HG03457 (cell line): ENCODE measurements around the gene EXD3.
"Not testable (repeated sequence)": the region's sequence is repeated elsewhere in the genome, so short reads cannot be mapped to it uniquely, and the experiment has no call there.

Experiments
- ATAC-seq: cut with Tn5 transposase; IDR thresholded peaks from one replicate; pipeline ENCODE4 v1.9.1; 2021; ENCODE audit warnings: moderate number of reproducible peaks; ENCODE audit not compliant: unreplicated experiment

The EXD3 gene

DNA sequence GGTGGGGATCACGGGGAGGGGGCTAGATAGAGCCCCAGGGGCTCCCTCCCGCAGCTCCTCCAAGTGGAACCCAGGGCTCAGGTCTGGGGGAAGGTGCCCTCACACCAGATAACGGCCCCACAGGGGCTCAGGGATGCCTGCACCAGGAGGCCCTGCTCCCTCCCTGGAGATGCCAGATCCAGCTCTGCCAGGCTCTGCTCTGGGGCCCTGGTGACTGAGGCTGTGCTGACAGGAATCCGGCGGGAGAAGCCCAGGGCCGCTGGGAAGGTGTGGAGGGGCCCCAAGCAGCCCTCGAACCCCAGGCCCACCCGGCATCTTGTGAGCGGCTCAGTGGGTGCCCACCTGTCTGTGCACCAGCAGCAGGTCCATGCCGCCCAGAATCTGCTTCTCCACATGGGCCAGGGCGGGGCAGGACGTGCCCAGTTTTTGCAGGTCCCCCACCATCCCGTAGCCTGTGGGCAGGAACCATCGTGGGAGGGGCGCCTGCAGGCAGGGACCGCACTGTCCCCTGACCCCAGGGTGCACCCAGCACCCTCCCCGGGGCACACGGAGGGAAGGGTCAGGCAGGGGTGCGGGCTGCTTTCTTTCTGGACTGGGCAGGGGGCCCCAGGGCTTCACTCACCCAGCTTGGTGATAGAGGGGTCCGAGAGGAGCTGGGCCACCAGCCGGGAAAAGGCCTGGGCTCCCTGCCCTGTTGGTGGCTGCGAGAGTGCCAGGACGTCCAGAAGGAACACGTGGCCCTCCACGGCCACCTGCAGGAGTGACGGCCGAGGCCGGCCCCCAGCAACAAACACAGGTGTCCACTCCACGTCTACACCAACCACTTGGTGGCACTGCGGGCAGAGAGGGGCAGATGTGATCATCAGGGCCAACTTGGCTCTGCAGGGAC, 72.0 kb downstream of the EXD3 start:
- ATAC-seq = no peak

DNA sequence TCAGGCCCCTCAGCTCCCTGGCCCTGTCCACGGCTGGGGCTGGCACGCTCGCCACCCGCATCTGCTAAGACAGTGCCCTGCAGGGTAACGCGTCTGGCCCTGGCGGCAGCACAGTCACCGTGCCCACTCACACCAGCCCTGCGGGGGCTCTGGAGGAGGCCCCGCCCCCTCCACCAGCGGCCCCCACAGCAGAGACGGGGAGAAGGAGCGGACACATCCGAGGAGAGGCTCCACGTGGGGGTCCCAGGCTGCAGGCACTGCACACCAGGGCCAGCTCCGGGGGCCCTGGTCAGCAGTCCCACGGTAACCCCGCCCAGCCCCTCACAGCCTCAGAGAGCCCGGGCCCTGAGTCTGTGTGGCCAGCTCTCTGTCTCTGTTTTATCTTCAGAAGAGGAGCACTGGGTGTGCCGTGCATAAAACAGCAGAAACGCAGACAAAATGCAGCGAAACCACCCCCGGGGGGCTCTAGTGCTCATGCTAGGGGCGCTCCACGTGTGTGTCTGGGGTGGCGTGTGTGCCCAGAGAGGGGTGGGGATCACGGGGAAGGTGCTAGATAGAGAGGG, 73.4 kb downstream of the EXD3 start:
- ATAC-seq = no peak

DNA sequence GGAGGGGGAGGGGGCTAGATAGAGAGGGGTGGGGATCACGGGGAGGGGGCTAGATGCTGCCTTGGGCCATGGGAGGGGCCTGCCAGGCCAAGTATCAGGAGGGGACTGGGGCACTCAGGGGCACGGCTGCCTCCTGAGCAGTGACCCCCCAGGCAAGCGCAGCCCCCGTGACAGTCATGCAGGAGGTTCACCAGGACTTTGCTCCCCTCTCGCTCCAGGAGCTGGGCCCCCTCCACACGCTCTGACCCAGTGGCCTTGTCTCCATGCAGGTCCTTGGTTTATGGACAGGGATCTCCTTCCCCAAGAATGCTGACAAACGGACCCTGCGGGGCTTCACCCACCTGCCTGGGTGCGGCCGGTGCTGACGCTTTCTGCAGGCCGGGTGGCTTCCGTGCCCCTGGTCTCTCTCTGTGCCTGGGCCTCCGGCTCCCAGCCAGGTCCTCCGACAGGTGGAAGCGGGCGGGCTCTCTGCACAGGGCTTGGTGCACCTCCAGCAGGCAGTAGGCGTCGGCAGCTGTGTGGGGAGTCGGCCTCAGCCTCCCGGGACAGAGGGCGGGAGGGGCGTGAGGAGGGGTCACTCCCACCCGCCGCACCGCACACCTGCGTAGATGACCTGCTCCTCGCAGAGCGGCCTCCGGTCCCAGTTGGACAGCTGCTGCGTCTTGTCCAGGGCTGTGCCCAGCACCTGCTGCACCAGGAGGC, 74.0 kb downstream of the EXD3 start:
- no peak for ATAC-seq

DNA sequence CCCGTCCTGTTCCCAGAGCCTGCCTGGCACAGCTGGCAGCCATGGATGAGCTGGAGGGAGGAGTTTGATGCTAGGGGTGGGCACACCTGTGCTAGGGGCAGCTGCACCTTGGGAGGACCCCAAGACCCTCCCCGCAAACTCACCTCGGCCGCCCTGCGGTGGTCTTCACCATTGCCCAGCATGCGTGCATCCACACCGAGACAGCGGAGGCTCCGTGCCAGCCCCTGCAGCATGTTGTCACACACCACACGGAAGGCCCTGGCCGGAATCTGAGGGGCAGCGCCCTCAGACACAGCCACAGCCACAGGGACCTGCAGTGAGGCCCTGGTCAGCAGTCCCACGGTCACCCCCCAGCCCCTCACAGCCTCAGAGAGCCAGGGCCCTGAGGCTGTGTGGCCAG, 75.0 kb downstream of the EXD3 start:
- ATAC-seq = no peak

DNA sequence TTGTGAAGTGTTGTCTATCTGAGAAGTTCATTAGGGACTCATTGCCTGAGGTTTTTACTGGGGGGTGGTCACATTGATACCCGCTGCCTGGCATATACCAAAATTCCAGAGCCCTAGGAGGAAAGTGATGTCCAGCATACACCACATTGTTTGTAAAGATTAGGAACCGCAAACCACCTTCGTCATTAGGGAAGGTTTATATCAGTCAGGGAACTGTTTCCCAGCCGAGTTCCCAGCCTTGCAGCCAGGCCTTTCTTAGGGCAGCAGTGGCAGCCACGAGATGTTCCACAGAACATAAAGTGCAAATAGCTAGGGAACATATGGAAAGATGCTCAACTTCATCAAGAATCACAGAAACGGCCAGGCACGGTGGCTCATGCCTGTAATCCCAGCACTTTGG, 80.5 kb downstream of the EXD3 start:
- ATAC-seq = no peak

DNA sequence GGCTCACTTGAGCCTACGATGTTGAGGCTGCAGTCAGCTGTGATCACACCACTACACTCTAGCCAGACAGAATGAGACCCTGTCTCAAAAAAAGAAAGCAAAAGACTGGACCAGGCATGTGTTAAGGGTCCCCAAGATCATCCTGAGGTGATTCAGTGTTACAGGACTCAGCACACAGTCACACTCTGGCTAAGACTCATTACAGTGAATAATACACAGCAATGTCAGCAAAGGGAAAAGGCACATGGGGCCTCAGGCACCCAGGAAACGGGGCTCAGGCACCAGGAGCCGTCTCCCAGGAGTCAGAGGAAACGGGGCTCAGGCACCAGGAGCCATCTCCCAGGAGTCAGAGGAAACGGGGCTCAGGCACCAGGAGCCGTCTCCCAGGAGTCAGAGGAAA, 81.7 kb downstream of the EXD3 start:
- no peak for ATAC-seq

DNA sequence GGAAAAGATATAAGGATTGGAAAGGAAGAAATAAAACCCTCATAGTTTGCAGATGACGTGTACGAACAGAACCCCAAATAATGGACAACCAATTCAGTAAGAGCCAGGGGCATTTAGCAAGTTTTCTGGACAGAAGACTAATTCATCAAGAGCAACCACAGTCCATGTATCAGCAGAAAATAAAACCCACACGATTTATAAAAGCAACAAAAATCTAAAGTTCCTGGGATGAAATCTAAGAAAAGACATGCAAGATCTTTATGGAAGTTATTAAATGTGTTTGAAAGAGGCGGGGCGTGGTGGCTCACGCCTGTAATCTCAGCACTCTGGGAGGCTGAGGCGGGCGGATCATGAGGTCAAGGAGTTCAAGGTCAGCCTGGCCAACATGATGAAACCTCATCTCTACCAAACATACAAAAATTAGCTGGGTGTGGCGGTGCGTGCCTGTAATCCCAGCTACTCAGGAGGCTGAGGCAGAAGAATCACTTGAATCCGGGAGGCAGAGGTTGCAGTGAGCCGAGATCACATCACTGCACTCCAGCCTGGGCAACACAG, 83.0 kb downstream of the EXD3 start:
- not testable (repeated sequence) for ATAC-seq

DNA sequence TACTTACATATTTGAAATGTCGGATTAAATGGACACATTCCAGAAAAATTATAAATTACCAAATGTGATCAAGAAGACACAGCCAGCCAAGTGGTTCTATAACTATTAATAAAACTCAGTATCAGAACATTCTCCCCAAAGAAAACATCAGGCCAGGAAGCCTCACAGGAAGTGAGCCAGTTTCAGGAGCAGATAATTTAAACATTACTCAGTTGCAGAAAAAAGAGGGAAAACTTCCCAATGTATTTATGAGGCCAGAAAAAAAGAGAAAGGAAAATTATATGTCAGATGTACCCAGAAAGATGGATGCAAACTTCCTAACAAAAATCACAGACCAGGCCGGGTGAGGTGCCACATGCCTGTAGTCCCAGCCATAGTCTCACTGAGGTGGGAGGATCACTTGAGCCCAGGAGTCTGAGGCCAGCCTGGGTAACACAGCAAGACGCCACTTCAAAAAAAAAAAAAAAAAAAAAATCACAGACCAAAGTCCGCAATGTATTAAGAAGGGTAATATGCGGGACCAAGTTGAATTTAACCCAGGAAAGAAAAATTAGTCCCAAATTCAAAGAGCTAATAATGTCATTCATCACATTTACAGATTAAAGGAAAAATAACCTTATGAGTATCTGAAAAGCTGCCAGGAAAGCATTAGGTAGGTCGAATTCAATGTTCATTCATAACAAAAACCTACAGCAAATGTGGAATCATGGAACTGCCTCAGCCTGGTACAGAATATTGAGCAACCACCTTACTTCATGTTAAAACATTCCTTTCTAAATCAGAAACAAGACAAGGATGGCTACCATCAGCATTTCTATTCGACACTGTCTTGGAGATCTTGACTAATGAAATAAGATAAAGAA, 83.7 kb downstream of the EXD3 start:
- no peak for ATAC-seq

DNA sequence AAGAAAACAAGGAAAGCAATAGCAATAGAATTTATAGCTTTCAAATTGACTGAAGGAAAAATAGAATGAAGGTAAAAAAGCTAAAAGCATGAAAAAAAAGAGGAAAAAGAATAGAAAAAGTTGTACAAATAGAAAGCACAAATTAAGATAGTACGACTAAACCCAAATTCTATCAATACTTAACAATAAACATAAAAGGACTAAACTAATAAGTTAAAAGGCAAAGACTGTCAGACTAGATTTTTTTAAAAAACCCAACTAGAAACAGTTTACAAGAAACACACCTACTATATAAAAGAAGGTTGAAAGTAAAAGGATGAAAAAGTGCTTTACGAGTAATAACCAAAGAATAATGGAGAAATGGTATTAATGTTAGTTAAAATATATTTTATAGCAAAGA, 86.2 kb downstream of the EXD3 start:
- no peak for ATAC-seq

DNA sequence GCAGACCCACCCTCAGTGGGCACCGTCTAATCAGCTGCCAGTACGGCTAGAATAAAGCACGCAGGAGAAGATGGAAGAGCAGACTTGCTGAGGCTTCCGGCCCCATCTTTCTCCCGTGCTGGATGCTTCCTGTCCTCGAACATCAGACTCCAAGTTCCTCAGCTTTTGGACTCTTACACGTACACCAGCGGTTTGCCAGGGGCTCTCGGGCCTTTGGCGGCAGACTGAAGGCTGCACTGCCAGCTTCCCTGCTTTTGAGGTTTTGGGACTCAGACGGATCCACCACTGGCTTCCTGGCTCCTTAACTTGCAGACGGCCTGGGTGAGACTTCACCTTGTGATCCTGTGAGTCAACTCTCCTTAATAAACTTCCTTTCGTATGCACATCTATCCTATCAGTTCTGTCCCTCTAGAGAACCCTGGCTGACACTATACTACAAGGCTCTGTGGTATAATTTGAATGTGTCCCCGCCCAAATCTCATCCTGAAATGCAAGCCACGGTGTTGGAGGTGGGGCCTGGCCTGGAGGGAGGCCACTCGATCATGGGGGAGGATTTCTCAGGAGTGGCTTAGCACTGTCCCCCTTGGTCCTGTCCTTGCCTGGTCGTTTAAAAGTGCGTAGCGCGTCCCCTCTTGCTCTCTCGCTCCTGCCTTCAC, 89.8 kb downstream of the EXD3 start:
- no peak for ATAC-seq

DNA sequence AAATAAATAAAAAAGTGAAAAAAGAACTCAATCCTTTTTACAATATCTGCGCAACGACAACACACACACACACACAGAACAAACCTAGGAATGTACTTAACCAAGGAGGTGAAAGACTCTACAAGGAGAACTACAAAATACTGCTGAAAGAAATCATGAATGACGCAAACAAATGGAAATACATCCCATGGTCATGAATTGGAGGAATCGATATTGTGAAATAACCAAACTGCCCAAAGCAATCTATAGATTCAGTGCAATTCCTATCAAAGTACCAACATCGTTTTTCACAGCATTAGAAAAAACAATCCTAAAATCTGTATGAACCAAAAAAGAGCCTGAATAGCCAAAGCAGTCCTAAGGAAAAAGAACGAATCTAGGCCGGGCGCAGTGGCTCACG, 91.0 kb downstream of the EXD3 start:
- ATAC-seq = no peak

DNA sequence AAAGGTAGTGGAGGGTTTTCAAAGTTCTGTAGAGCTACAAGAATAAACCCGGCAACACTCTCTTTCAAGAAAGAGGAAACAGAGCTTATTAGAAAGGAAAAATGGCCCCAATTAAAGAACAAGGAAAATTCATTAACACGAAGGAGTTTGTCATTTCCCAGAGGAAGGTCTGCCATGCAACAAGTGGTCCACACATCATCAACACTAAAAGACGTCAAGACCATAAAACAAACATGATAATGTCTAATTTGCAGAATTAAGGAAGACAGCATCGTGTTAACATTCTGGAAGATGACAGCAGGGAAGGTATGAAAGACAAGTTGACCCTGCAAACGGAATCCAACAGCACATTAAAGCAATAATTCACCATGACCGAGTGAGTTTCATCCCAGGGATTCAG, 92.3 kb downstream of the EXD3 start:
- ATAC-seq = no peak

DNA sequence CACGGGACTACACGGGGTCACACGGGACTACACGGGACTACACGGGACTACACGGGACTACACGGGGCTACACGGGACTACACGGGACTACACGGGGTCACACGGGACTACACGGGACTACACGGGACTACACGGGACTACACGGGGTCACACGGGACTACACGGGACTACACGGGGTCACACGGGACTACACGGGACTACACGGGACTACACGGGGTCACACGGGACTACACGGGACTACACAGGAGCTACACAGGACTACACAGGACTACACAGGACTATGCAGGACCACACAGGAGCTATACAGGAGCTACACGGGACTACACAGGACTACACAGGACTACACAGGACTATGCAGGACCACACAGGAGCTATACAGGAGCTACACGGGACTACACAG, 93.4 kb downstream of the EXD3 start:
- ATAC-seq = not testable (repeated sequence)

DNA sequence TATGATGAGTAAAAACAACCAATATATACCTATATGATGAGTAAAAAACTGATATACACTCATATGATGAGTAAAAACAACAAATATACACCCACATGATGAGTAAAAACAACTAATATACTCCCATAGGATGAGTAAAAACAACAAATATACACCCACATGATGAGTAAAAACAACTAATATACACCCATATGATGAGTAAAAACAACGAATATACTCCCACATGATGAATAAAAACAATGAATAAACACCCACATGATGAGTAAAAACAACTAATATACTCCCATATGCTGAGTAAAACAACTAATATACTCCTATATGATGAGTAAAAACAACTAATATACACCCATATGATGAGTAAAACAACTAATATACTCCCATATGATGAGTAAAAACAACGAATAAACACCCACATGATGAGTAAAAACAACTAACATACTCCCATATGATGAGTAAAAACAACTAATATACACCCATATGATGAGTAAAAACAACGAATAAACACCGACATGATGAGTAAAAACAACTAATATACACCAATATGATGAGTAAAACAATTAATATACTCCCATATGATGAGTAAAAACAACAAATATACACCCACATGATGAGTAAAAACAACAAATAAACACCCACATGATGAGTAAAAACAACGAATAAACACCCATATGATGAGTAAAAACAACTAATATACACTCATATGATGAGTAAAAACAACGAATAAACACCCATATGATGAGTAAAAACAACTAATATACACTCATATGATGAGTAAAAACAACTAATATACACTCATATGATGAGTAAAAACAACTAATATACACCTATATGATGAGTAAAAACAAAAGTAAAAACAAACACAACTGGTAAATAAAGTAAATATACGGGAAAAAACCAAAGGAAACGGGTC, 95.1 kb downstream of the EXD3 start:
- ATAC-seq = not testable (repeated sequence)

DNA sequence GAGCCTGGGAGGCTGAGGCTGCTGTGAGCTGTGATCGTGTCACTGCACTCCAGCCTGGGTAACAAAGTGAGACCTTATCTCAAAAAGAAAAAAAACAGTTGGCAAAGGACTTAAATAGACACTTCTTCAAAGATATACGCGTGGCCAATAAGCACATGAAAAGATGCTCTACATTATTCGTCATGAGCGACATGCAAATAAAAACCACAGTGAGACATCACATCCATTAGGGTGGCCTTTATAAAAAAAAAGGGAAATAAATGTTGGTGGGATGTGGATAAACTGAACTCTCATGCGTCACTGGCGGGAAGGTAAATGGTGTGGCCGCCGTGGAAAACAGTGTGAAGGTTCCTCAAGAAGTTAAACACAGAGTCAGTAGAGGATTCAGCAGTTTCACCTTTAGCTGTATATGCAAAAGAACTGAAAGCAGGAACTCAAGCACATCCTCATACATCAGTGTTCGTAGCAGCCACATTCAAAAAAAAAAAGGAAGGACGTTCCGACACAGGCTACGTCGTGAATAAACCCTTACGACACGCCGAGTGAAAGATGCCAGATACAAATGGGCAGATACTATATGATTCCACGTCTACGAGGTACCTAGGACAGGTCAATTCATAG, 96.4 kb downstream of the EXD3 start:
- ATAC-seq = no peak

DNA sequence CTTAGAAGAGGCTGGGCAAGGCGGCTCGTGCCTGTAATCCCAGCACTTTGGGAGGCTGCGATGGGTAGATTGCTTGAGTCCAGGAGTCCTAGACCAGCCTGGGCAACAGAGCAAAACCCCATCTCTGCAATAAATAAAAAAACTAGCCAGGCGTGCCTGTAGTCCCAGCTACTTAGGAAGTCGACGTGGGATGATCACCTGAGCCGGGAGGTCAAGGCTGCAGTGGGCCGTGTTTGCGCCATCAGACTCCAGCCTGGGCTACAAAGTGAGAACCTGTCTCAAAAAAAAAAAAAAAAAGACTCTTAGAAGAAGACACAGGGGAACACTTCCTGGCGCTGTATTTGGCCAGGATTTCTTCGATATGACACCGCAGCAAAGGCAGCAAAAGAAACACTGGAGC, 97.2 kb downstream of the EXD3 start:
- no peak for ATAC-seq

DNA sequence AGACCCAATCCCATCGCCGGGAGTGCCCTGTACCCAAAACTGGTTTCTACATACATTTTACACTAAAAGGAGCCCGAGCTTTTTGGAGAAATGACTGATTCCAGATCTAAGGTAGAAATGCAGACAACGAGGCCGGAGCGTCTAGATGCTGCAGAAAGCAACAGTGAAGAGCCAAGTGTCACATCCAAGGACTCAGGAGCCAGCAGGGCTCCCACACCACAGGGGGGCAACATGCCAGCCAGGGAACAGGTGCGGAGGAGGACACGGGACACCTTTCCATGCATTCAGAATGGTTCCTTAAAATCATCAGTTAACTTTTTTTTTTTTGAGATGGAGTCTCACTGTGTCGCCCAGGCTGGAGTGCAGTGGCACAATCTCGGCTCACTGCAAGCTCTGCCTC, 97.8 kb downstream of the EXD3 start:
- no peak for ATAC-seq

DNA sequence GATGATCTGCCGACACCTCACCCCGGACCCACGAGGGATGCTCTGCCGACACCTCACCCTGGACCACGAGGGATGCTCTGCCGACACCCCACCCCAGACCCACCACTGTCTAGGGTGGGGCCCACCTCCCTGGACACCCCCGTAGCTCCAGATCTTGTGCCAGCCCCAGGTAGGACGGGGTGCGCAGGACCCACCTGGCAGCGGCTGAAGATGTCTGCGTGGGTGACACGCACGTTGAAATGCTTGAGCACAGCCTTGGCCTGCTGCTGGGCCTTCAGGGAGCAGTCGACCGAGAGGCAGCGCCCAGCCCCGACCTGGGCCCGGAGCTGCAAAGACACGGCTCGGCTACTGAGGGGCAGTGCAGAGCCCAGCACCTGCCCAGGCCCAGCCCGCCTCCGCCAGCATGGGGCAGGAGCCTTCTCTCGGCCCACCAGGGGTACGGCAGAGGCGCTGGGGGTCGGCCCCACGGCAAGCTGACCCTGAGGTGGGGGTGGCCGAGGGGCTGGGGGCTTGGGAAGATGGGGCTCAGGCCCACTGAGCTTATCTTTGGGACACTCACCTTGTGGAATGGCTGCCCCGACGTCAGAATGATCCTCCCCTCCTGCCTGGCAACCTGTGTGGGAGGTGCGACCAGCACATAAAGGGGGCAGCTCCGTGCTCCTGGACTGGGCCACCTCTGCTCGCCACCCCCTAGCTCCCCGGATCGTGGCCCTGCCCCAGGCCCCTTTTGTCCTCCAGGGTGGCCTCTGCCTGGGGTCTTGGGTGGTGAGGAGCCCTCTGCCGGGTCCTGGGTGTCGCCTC, 99.2 kb downstream of the EXD3 start:
- ATAC-seq = no peak
